Stimulated activated naive CD8-positive, alpha-beta T cell treated with anti-CD3 and anti-CD28 coated beads, Interleukin-15, Interleukin-2, amounts not matched to agents 100 ng/mL and 50 ng/mL, for 24 hours (primary cell): ENCODE data around the gene ULK3.
"Not testable (repeated sequence)": the region's sequence is repeated elsewhere in the genome, so short reads cannot be mapped to it uniquely, and the experiment has no call there.

Source experiments
- H3K27ac Mint-ChIP-seq: one replicate; pipeline ENCODE4 v1.8.0; 2021; ENCODE audit warnings: mild to moderate bottlenecking, mixed read lengths
- H3K27me3 Mint-ChIP-seq: one replicate; pipeline ENCODE4 v1.8.0; 2021; ENCODE audit warnings: mixed read lengths
- H3K36me3 Mint-ChIP-seq: one replicate; pipeline ENCODE4 v1.8.0; 2021; ENCODE audit warnings: low read depth, mixed read lengths
- H3K4me1 Mint-ChIP-seq: one replicate; pipeline ENCODE4 v1.8.0; 2021; ENCODE audit warnings: low read depth, mixed read lengths
- H3K4me3 Mint-ChIP-seq: one replicate; pipeline ENCODE4 v1.8.0; 2021; ENCODE audit warnings: mild to moderate bottlenecking, mixed read lengths
- H3K9me3 Mint-ChIP-seq: one replicate; pipeline ENCODE4 v1.8.0; 2021; ENCODE audit warnings: mixed read lengths

The ULK3 gene

GRCh38 chr15:74842581-74843444 is at the start of gene ULK3:
ULK3 (minus strand) TSS chr15:74843156; CDS start chr15:74843105, 51 bp downstream.
- Mint-ChIP-seq H3K27ac (peak within 1 kb of the TSS; percentile 95), H3K4me3 (peak within 1 kb of the TSS; percentile 92), H3K36me3 (peaks cover 31% of the 10 kb centered on the region), H3K4me1 (peaks cover 52% of the 10 kb centered on the region), H3K9me3 (no peaks in the 10 kb centered on the region), H3K27me3 (no peaks in the 10 kb centered on the region)

GRCh38 chr15:74892313-74892712 is 49.4 kb upstream of the ULK3 start:
- Mint-ChIP-seq H3K36me3 (peaks cover 26% of the 10 kb centered on the region), H3K4me3 (no peak overlapping the region), H3K27ac (no peak overlapping the region), H3K9me3 (no peaks in the 10 kb centered on the region), H3K27me3 (no peaks in the 10 kb centered on the region), H3K4me1 (peaks cover 46% of the 10 kb centered on the region)

- H3K27ac Mint-ChIP-seq = peak overlapping the region; percentile 94
Observed at GRCh38 chr15:74891469-74891868, 48.5 kb upstream of the ULK3 start.

GRCh38 chr15:74890665-74890960 is 47.7 kb upstream of the ULK3 start:
- Mint-ChIP-seq H3K4me1 (peaks cover 46% of the 10 kb centered on the region), H3K36me3 (peaks cover 26% of the 10 kb centered on the region)

More at GRCh38 chr15:74891469-74891868, 48.5 kb upstream of the ULK3 start:
- Mint-ChIP-seq H3K4me3 (peak overlapping the region; percentile 91), H3K9me3 (no peaks in the 10 kb centered on the region), H3K36me3 (peaks cover 26% of the 10 kb centered on the region), H3K27me3 (no peaks in the 10 kb centered on the region), H3K4me1 (peaks cover 46% of the 10 kb centered on the region)

GRCh38 chr15:74889883-74890664 is 47.1 kb upstream of the ULK3 start, which contains the start of gene MPI:
MPI (plus strand) TSS chr15:74890042; CDS start chr15:74890074, 32 bp downstream.
- peak within 1 kb of the TSS; percentile 94 for H3K27ac Mint-ChIP-seq
- H3K27me3 Mint-ChIP-seq = no peaks in the 10 kb centered on the region
- H3K4me3 Mint-ChIP-seq = peak within 1 kb of the TSS; percentile 91
- no peaks in the 10 kb centered on the region for H3K9me3 Mint-ChIP-seq
- H3K36me3 Mint-ChIP-seq = peaks cover 26% of the 10 kb centered on the region
- peaks cover 46% of the 10 kb centered on the region for H3K4me1 Mint-ChIP-seq

More at GRCh38 chr15:74890665-74890960, 47.7 kb upstream of the ULK3 start:
- peak overlapping the region; percentile 94 for H3K27ac Mint-ChIP-seq
- peak overlapping the region; percentile 91 for H3K4me3 Mint-ChIP-seq
- no peaks in the 10 kb centered on the region for H3K27me3 Mint-ChIP-seq
- no peaks in the 10 kb centered on the region for H3K9me3 Mint-ChIP-seq

GRCh38 chr15:74889390-74889882 is 46.5 kb upstream of the ULK3 start:
- H3K4me1 Mint-ChIP-seq = peaks cover 46% of the 10 kb centered on the region
- no peaks in the 10 kb centered on the region for H3K9me3 Mint-ChIP-seq
- peak overlapping the region; percentile 91 for H3K4me3 Mint-ChIP-seq
- H3K27ac Mint-ChIP-seq = peak overlapping the region; percentile 94
- H3K36me3 Mint-ChIP-seq = peaks cover 26% of the 10 kb centered on the region
- H3K27me3 Mint-ChIP-seq = no peaks in the 10 kb centered on the region

- H3K27me3 Mint-ChIP-seq = no peaks in the 10 kb centered on the region
- peaks cover 47% of the 10 kb centered on the region for H3K4me1 Mint-ChIP-seq
- peaks cover 24% of the 10 kb centered on the region for H3K36me3 Mint-ChIP-seq
- no peaks in the 10 kb centered on the region for H3K9me3 Mint-ChIP-seq
- H3K4me3 Mint-ChIP-seq = peak overlapping the region; percentile 91
- H3K27ac Mint-ChIP-seq = peak overlapping the region; percentile 94
Observed at GRCh38 chr15:74888716-74889115, 45.8 kb upstream of the ULK3 start.

GRCh38 chr15:74887537-74888193 is 44.7 kb upstream of the ULK3 start:
- H3K27me3 Mint-ChIP-seq, H3K9me3 Mint-ChIP-seq, H3K27ac Mint-ChIP-seq, H3K4me3 Mint-ChIP-seq: not testable (repeated sequence)
- H3K36me3 Mint-ChIP-seq = peaks cover 14% of the 10 kb centered on the region
- H3K4me1 Mint-ChIP-seq = peaks cover 36% of the 10 kb centered on the region

GRCh38 chr15:74885461-74885860 is 42.5 kb upstream of the ULK3 start:
- Mint-ChIP-seq H3K36me3 (no peaks in the 10 kb centered on the region), H3K27ac (no peak overlapping the region), H3K27me3 (no peaks in the 10 kb centered on the region), H3K4me3 (no peak overlapping the region), H3K4me1 (peaks cover 15% of the 10 kb centered on the region), H3K9me3 (no peaks in the 10 kb centered on the region)

- H3K4me3 Mint-ChIP-seq = no peak overlapping the region
- no peaks in the 10 kb centered on the region for H3K36me3 Mint-ChIP-seq
- no peaks in the 10 kb centered on the region for H3K27me3 Mint-ChIP-seq
- H3K27ac Mint-ChIP-seq = no peak overlapping the region
- no peaks in the 10 kb centered on the region for H3K9me3 Mint-ChIP-seq
- H3K4me1 Mint-ChIP-seq = peaks cover 12% of the 10 kb centered on the region
Observed at GRCh38 chr15:74884428-74885223, 41.7 kb upstream of the ULK3 start.

GRCh38 chr15:74882528-74882927 is 39.6 kb upstream of the ULK3 start:
- Mint-ChIP-seq H3K27ac (no peak overlapping the region), H3K4me1 (peaks cover 3% of the 10 kb centered on the region), H3K36me3 (no peaks in the 10 kb centered on the region), H3K4me3 (no peak overlapping the region), H3K27me3 (no peaks in the 10 kb centered on the region), H3K9me3 (no peaks in the 10 kb centered on the region)

GRCh38 chr15:74878273-74878672 is 35.3 kb upstream of the ULK3 start:
- Mint-ChIP-seq H3K9me3 (no peaks in the 10 kb centered on the region), H3K4me3 (no peak overlapping the region), H3K36me3 (no peaks in the 10 kb centered on the region), H3K27ac (no peak overlapping the region), H3K4me1 (peaks cover 9% of the 10 kb centered on the region), H3K27me3 (no peaks in the 10 kb centered on the region)

- no peaks in the 10 kb centered on the region for H3K27me3 Mint-ChIP-seq
- peaks cover 6% of the 10 kb centered on the region for H3K36me3 Mint-ChIP-seq
- H3K9me3 Mint-ChIP-seq = no peaks in the 10 kb centered on the region
- H3K27ac Mint-ChIP-seq = peak overlapping the region; percentile 92
- H3K4me1 Mint-ChIP-seq = peaks cover 48% of the 10 kb centered on the region
- peak overlapping the region; percentile 96 for H3K4me3 Mint-ChIP-seq
Observed at GRCh38 chr15:74873756-74874424, 30.9 kb upstream of the ULK3 start.
